HG03439 (cell line): ENCODE results near the gene CCDC17.
"Not testable (repeated sequence)": the region's sequence is repeated elsewhere in the genome, so short reads cannot be mapped to it uniquely, and the experiment has no call there.

Experiments
- ATAC-seq: cut with Tn5 transposase; IDR thresholded peaks from one replicate; pipeline ENCODE4 v1.9.1; 2021; ENCODE audit warnings: mild to moderate bottlenecking, moderate library complexity; ENCODE audit not compliant: unreplicated experiment

The CCDC17 gene

DNA sequence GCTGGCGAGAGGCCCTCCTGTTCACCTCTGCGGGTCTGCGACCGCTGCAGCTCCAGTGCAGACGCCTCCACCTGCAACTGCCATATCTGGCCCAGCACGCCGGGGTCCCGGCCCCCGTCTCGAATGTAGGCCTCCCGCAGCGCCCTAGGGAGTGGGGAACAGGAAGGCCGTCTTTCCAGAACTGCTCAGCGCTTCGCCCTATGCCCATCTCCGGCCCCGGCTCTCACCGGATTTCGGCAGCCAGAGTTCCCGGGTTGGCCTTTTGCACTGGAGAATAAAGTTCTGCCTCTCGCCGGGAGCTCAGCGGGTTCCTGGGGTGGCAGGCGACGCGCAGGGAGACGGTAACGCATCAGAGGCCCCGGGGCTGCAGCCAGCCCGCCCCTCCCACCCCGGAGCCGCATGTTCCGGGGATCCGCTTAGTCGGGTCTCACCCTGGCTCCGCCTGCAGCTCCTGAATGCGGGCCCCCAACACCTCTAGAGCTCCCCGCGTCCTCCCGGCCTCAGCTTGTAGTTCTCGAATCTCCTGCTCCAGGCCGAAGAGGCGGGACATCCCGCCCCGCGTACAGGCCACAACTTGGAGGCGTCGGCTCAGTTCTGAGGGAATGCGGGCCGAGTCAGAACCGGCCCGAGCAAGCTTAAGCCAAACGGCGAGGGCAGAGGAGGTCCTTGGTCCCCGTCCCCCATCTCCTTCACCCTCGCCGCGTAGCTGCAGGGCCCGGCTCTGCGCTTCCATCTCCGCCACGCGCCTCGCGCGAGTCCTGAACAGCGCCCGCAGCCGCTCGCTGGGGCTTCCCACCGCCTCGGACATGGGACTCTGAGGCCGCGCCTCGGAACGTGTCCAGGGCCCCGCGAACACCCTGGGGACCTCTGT lies 1.1 kb downstream of the CCDC17 start:
- ATAC-seq: no peak

DNA sequence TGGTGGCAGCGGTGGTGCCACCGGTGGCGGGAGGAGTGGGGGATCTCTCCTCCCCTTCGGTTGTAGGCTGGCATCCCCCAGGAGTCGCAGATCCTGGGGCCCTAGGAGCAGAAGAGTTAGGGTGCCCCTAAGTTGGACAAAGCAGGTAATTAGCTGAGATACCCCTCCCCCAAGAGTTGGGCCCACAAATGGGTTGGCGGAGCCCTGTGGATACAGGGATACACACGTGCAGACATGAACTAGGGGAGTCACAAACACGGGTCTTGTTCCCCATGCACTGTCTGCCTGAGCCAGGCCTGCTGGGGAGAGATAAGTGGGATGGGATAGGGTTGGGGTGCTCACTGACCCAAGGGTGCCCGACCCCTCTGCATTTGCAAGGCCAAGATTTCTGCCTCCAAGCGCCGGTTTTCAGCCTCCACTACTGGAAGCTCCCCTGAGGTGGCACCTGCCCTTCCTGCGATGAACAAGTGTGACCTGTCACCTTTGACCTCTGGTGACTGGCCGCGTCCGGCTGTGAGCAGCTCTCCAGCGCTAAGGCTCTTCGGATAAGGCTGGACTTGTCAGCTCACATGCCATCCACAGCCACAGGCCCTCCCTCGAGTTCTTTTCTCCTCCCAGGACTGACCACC lies 1.8 kb downstream of the CCDC17 start:
- ATAC-seq: no peak

- ATAC-seq: no peak
These were observed 2.4 kb downstream of the CCDC17 start for GRCh38 chr1:45621501-45621836.

- no peak for ATAC-seq
These were observed 3.0 kb downstream of the CCDC17 start for GRCh38 chr1:45620588-45621500.

- ATAC-seq: no peak
These were observed 4.5 kb downstream of the CCDC17 start for GRCh38 chr1:45619149-45619921.

GRCh38 chr1:45617618-45618017 lies 6.2 kb downstream of the CCDC17 start:
- ATAC-seq: no peak

DNA sequence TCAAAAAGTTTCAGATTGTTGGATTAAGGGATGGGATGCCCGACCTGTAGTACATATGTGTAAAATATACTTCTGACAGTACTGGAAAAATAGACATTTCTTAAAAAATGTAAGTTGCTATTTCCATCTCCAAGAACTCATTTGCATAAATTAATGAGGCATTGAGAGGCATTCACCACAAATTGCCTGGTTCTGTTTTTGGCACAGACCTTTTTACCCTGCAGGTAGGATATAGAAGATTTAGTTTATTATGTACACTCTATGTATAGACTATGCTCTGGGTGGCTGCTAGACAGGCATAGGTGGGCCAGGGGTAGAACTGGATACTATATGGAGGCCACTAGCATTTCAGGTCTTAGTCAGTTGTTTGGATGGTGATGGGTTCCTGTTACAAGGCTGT lies 8.0 kb downstream of the CCDC17 start:
- no peak for ATAC-seq

DNA sequence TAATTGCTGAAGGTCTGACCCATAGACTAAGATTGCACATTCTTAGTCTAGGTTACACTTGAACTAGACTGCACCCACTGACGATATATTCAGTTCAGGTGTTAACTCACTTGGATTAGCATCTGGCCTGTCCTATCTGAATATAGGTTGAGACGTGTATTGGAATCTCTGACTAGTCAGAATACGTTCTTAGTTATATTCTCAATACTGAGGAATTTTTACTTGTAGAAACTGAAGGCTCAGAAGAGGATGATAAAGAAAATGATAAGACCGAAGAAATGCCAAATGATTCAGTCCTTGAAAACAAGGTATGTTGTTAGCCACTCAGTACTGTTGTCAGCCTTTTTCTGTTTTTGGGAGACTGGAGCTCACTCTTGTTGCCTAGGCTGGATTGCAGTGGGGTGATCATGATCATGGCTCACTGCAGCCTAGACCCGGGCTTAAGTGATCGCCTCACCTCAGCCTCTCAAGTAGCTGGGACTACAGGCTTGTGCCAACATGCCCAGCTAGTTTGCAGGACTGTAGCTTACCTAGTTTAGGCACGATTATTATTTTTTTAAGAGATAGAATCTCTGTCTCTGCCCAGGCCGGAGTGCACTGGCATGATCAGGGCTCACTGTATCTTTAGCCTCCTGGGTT lies 10.8 kb downstream of the CCDC17 start:
- ATAC-seq: no peak

DNA sequence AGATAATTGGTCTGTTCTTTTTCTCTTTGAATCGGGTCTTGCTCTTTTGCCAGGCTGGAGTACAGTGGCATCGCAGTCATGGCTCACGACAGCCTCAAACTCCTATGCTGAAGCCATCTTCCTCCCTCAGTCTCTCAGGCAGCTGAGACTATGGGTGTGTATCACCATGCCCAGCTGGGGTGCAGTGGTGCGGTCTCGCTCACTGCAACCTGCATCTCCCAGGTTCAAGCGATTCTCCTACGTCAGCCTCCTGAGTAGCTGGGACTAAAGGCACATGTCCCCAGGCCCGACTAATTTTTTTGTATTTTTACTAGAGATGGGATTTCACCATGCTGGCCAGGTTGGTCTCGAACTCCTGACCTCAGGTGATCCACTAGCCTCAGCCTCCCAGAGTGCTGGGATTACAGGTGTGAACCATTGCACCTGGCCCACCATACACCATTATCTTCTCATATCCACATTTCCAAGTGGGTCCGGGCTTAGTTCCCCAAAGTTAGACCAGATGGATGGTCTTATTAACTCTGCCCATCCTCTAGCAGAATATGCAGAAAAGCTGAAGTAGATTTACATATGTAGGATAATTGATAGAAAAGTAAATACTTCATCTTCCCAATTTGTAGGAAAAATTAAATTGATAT lies 13.1 kb downstream of the CCDC17 start:
- no peak for ATAC-seq

GRCh38 chr1:45608175-45609156 lies 15.4 kb downstream of the CCDC17 start:
- ATAC-seq: no peak

- no peak for ATAC-seq
These were observed 16.3 kb downstream of the CCDC17 start for GRCh38 chr1:45607404-45608074.

GRCh38 chr1:45604239-45604638 lies 19.6 kb downstream of the CCDC17 start:
- no peak for ATAC-seq

GRCh38 chr1:45596765-45597164 lies 27.1 kb downstream of the CCDC17 start:
- ATAC-seq: not testable (repeated sequence)

DNA sequence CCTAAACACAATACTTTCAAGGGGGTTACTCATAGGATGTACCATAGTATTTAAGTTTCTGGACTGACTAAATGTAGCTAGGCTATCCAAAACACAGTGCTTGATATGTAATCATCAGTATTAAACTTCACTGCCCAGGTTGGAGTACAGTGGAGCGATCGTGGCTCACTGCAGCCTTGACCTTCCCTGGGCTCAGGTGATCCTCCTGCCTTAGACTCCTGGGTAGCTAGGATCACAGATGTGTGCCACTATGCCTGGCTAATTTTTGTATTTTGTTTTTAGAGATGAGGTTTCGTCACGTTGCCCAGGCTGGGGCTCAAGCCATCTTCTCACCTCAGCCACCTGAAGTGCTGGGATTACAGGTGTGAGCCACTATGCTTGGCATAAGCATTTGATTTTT lies 29.4 kb downstream of the CCDC17 start:
- ATAC-seq: no peak

DNA sequence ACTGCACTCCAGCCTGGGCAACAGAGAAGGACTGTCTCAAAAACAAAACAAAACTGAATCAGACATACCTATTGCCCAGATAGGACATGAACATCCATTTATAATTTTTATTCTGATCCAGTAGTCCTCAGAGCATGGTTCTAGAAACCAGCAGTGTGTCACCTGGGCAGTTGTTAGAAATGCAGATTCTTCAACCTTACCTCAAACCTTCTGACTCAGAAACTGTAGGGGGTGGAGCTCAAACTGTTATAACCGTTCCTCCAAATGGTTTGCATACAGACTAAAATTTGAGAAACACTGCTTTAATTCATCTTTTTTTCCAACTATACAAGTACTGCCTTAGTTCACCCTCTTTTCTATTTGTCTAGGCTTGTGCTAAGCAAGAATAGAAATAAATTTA lies 34.0 kb downstream of the CCDC17 start:
- no peak for ATAC-seq

DNA sequence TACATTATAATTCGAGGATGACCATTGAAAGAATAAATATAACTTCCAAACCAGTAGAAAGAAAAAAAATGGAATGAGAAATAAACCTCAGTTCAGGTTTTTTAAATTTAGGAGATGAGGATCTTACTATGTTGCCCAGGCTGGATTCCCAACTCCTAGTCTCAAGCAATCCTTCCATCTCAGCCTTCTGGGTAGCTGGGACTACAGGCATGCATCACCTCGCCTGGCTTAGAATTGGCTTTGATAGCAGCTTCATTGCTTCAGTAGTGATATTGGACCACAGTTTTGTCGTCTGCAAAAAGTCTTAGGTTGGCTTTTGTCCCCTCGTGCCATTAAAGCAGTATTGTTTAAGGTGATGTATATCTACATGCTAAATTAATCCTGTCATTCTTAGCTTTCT lies 37.1 kb downstream of the CCDC17 start:
- no peak for ATAC-seq

DNA sequence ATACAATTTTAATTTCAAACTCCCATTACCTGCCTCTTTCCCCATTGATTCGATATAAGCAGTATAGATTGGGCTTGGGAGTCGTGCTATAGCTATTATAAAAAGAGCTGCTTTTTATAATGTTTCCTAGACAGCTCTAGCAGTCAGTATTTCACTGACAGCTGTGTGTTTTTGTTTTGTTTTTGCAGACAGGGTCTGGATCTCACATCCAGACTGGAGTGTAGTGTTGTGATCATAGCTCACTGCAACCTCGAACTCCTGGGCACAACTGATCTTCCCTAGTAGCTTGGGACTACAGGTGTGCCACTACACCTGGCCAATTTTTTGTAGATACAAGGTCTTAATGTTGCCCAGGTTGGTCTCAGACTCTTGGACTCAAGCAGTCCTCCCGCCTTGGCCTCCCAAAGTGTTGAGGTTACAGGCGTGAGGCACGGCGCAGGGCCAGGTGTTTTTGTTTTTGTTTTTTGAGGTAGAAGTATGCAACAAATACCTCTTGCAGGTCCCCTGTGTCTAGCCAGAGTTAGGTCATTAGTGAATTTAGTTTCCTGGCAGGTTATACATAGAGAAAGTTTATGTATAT lies 38.3 kb downstream of the CCDC17 start:
- ATAC-seq: no peak

GRCh38 chr1:45585110-45585426 lies 38.8 kb downstream of the CCDC17 start:
- no peak for ATAC-seq
